ENCODE measurements around the gene ELL2. TPM values are rescaled to one million over a fixed set of nuclear protein-coding genes. Genes with fewer than 3 reads are reported as not detected.

ELL2 gene
- total and polyA plus RNA-seq, 9 of the 15 experiments (the other 6 are each of a cell fraction or from before 2014, with no cell fraction given), result 4.3 to 18.3 (median 14.5) TPM

DNA sequence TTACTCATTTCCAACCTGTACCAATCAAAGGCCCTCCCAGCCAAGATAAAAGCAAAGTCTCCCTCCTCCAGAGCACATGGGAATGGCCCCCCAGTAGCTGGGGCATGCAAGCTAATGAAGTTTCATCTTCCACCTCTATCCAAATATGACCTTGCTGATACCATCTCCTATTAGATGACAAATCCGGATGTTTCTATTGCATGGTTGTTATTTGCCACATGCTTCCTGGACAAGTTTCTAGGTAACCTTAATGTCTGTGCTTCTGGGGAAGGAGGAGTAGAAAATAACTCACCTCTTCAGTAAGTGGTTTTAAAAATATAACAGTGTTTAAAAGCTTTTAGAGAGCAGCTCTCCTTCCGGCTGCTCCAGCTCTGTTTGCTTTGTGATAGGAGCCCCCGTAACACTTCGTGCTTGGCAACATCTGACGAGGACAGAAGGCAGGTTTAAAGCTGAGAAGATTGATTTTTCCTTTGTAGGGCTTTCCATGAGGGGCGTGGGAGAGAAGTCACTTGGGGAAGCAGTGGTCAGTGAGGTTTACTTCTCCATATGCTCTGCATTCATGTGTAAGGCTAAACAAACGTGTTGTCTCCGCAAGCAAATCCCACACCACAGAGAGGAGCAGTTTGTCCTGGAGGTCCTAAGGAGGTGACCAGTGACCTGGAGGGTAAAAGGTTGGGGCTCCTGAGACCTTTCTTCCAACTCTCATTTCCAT lies 98.8 kb downstream of the ELL2 start (continued):
- TF ChIP-seq, protein P1, sequence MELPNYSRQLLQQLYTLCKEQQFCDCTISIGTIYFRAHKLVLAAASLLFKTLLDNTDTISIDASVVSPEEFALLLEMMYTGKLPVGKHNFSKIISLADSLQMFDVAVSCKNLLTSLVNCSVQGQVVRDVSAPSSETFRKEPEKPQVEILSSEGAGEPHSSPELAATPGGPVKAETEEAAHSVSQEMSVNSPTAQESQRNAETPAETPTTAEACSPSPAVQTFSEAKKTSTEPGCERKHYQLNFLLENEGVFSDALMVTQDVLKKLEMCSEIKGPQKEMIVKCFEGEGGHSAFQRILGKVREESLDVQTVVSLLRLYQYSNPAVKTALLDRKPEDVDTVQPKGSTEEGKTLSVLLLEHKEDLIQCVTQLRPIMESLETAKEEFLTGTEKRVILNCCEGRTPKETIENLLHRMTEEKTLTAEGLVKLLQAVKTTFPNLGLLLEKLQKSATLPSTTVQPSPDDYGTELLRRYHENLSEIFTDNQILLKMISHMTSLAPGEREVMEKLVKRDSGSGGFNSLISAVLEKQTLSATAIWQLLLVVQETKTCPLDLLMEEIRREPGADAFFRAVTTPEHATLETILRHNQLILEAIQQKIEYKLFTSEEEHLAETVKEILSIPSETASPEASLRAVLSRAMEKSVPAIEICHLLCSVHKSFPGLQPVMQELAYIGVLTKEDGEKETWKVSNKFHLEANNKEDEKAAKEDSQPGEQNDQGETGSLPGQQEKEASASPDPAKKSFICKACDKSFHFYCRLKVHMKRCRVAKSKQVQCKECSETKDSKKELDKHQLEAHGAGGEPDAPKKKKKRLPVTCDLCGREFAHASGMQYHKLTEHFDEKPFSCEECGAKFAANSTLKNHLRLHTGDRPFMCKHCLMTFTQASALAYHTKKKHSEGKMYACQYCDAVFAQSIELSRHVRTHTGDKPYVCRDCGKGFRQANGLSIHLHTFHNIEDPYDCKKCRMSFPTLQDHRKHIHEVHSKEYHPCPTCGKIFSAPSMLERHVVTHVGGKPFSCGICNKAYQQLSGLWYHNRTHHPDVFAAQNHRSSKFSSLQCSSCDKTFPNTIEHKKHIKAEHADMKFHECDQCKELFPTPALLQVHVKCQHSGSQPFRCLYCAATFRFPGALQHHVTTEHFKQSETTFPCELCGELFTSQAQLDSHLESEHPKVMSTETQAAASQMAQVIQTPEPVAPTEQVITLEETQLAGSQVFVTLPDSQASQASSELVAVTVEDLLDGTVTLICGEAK (IDR thresholded peaks at IDR 0.05), result no peak
- TF ChIP-seq, protein P1 (CRISPR knock-in tag; IDR thresholded peaks at IDR 0.05), result no peak
- no peak for TF ChIP-seq ZNF76 (CRISPR knock-in tag; IDR thresholded peaks at IDR 0.05; ENCODE audit: borderline replicate concordance)

All from K562 (cell line).